ENCODE data around the gene RAET1G.

GRCh38 chr6:149964308-149965193, 41.6 kb upstream of the RAET1G start:
- TF ChIP-seq POLR2AphosphoS5 (IDR thresholded peaks at IDR 0.05; ENCODE audit: low read depth, low read length) (no peak), REST (IDR thresholded peaks at IDR 0.05; ENCODE audit: insufficient read depth in 1 of 2, low read depth in 2 of 2, low read length in 2 of 2) (no peak), SIN3A (IDR thresholded peaks at IDR 0.05; ENCODE audit: borderline replicate concordance, insufficient read depth, low read length) (no peak), TAF1 (IDR thresholded peaks at IDR 0.05; ENCODE audit: borderline replicate concordance, insufficient read depth, low read length) (no peak)

All from PFSK-1 (cell line).